Measurements from ENCODE around the gene C1S.

GRCh38 chr12:7100239-7100638, 39.7 kb downstream of the C1S start:
- no peak for TF ChIP-seq POLR2A (IDR thresholded peaks at IDR 0.05)
- TF ChIP-seq CTCF (IDR thresholded peaks at IDR 0.05) = no peak
